ENCODE results near the gene TNFSF12. TPM values are rescaled to one million over a fixed set of nuclear protein-coding genes. Genes with fewer than 3 reads are reported as not detected.

The TNFSF12 gene
- polyA plus RNA-seq, 1 experiment, result 49.5 TPM

GRCh38 chr17:7606280-7606679, 57.4 kb downstream of the TNFSF12 start:
- peaks cover 16% of the 10 kb centered on the region for H3K36me3 ChIP-seq (ENCODE audit: control insufficient read depth, insufficient read depth, low read length)
- DNase-seq (ENCODE audit: low read depth), result no peak
- no peaks in the 10 kb centered on the region for H3K27me3 ChIP-seq (ENCODE audit: control insufficient read depth, insufficient read depth, low read length)
- H3K4me3 ChIP-seq (ENCODE audit: low read depth, low read length), result no peak overlapping the region
- ChIA-PET CTCF (interaction anchor here (3.5 kb wide), 1 partner anchor 16 kb away, joined by 11 read pairs; the partner anchor contains the start of gene SOX15), POLR2A (no interaction called here)
- TF ChIP-seq CTCF (IDR thresholded peaks at IDR 0.05; ENCODE audit: insufficient read depth, low read depth, low read length), result no peak

Small RNAs within 50 kb of the gene (small RNA-seq; reads per million reads assigned to genes)
- gene CD68 (ENCODE audit: insufficient read length, low read depth, low replicate concordance) (not detected), gene RF00019 (ENCODE audit: insufficient read length, low read depth, low replicate concordance) (not detected), gene SNORA48 (ENCODE audit: insufficient read length, low read depth, low replicate concordance) (not detected), gene SNORD10 (ENCODE audit: insufficient read length, low read depth, low replicate concordance) (not detected)

Other genes with a start within 250 kb of the TNFSF12 start
- gene EIF5A, start 241.4 kb upstream of the TNFSF12 start, polyA plus RNA-seq (2011; rRNA removed), result 556 and 579 TPM in 2 replicates
- gene GPS2, start 233.7 kb upstream of the TNFSF12 start, polyA plus RNA-seq (2011; rRNA removed), result 12.7 and 37.4 TPM in 2 replicates
- gene NEURL4, start 219.7 kb upstream of the TNFSF12 start, polyA plus RNA-seq (2011; rRNA removed), result 8.0 and 14.9 TPM in 2 replicates
- gene ACAP1, start 212.5 kb upstream of the TNFSF12 start, polyA plus RNA-seq (2011; rRNA removed), result 1.7 and 2.0 TPM in 2 replicates
- 16.2 and 19.8 TPM in 2 replicates for gene KCTD11, start 196.9 kb upstream of the TNFSF12 start, polyA plus RNA-seq (2011; rRNA removed)
- not detected in 2 replicates for gene TMEM95, start 193.9 kb upstream of the TNFSF12 start, polyA plus RNA-seq (2011; rRNA removed)
- 1.7 and 2.2 TPM in 2 replicates for gene TNK1, start 168.0 kb upstream of the TNFSF12 start, polyA plus RNA-seq (2011; rRNA removed)
- gene PLSCR3, start 154.5 kb upstream of the TNFSF12 start, polyA plus RNA-seq (2011; rRNA removed), result 40.1 and 76.1 TPM in 2 replicates
- 65.4 and 101 TPM in 2 replicates for gene TMEM256, start 145.0 kb upstream of the TNFSF12 start, polyA plus RNA-seq (2011; rRNA removed)
- gene NLGN2, start 141.2 kb upstream of the TNFSF12 start, polyA plus RNA-seq (2011; rRNA removed), result 6.0 and 8.5 TPM in 2 replicates
- gene SPEM1, start 128.7 kb upstream of the TNFSF12 start, polyA plus RNA-seq (2011; rRNA removed), result not detected in 2 replicates
- not detected in 2 replicates for gene SPEM2, start 123.4 kb upstream of the TNFSF12 start, polyA plus RNA-seq (2011; rRNA removed)
- not detected in 2 replicates for gene SPEM3, start 120.2 kb upstream of the TNFSF12 start, polyA plus RNA-seq (2011; rRNA removed)
- 1.8 and 3.0 TPM in 2 replicates for gene TMEM102, start 113.6 kb upstream of the TNFSF12 start, polyA plus RNA-seq (2011; rRNA removed)
- gene FGF11, start 109.5 kb upstream of the TNFSF12 start, polyA plus RNA-seq (2011; rRNA removed), result 0.50 and 0.98 TPM in 2 replicates
- 6.8 and 7.4 TPM in 2 replicates for gene CHRNB1, start 104.0 kb upstream of the TNFSF12 start, polyA plus RNA-seq (2011; rRNA removed)
- 23.6 and 25.9 TPM in 2 replicates for gene ZBTB4, start 69.4 kb upstream of the TNFSF12 start, polyA plus RNA-seq (2011; rRNA removed)
- not detected in 2 replicates for gene SLC35G6, start 67.6 kb upstream of the TNFSF12 start, polyA plus RNA-seq (2011; rRNA removed)
- 21.5 and 27.7 TPM in 2 replicates for gene POLR2A, start 64.7 kb upstream of the TNFSF12 start, polyA plus RNA-seq (2011; rRNA removed)
- gene TNFSF13, start 9.7 kb downstream of the TNFSF12 start, polyA plus RNA-seq (2011; rRNA removed), result 2.0 and 2.4 TPM in 2 replicates
- gene SENP3, start 12.9 kb downstream of the TNFSF12 start, polyA plus RNA-seq (2011; rRNA removed), result 69.8 and 72.2 TPM in 2 replicates
- 58.2 and 93.2 TPM in 2 replicates for gene CD68, start 30.6 kb downstream of the TNFSF12 start, polyA plus RNA-seq (2011; rRNA removed)
- gene MPDU1, start 34.8 kb downstream of the TNFSF12 start, polyA plus RNA-seq (2011; rRNA removed), result 142 and 174 TPM in 2 replicates
- gene SOX15, start 41.0 kb downstream of the TNFSF12 start, polyA plus RNA-seq (2011; rRNA removed), result 0.34 and 0.49 TPM in 2 replicates
- 33.6 and 46.2 TPM in 2 replicates for gene FXR2, start 65.8 kb downstream of the TNFSF12 start, polyA plus RNA-seq (2011; rRNA removed)
- 33.9 and 37.4 TPM in 2 replicates for gene SAT2, start 78.8 kb downstream of the TNFSF12 start, polyA plus RNA-seq (2011; rRNA removed)
- 0.85 and 1.2 TPM in 2 replicates for gene SHBG, start 81.1 kb downstream of the TNFSF12 start, polyA plus RNA-seq (2011; rRNA removed)
- not detected in 2 replicates for gene ATP1B2, start 101.9 kb downstream of the TNFSF12 start, polyA plus RNA-seq (2011; rRNA removed)
- gene TP53, start 138.4 kb downstream of the TNFSF12 start, polyA plus RNA-seq (2011; rRNA removed), result 27.6 and 48.4 TPM in 2 replicates
- 5.8 and 7.9 TPM in 2 replicates for gene WRAP53, start 139.4 kb downstream of the TNFSF12 start, polyA plus RNA-seq (2011; rRNA removed)
- 4.9 and 5.3 TPM in 2 replicates for gene EFNB3, start 156.1 kb downstream of the TNFSF12 start, polyA plus RNA-seq (2011; rRNA removed)
- gene DNAH2, start 168.7 kb downstream of the TNFSF12 start, polyA plus RNA-seq (2011; rRNA removed), result 0.09 and 0.10 TPM in 2 replicates